ENCODE data around the gene LHFPL2.

Gene LHFPL2

GRCh38 chr5:78501411-78502352 is 146.9 kb downstream of the LHFPL2 start:
- DNase-seq (ENCODE audit: low spot score): no peak

- no peak for DNase-seq (ENCODE audit: low spot score)
These were observed 147.7 kb downstream of the LHFPL2 start for GRCh38 chr5:78500871-78501270.

- no peak for DNase-seq (ENCODE audit: low spot score)
These were observed 148.5 kb downstream of the LHFPL2 start for GRCh38 chr5:78500028-78500427.

- no peak for DNase-seq (ENCODE audit: low spot score)
These were observed 149.1 kb downstream of the LHFPL2 start for GRCh38 chr5:78499485-78499884.

- no peak for DNase-seq (ENCODE audit: low spot score)
These were observed 150.7 kb downstream of the LHFPL2 start for GRCh38 chr5:78497573-78498533.

- no peak for DNase-seq (ENCODE audit: low spot score)
These were observed 152.2 kb downstream of the LHFPL2 start for GRCh38 chr5:78496373-78496772.

GRCh38 chr5:78495800-78496199 is 152.8 kb downstream of the LHFPL2 start:
- DNase-seq (ENCODE audit: low spot score): no peak

- no peak for DNase-seq (ENCODE audit: low spot score)
These were observed 155.9 kb downstream of the LHFPL2 start for GRCh38 chr5:78492650-78493049.

- no peak for DNase-seq (ENCODE audit: low spot score)
These were observed 156.3 kb downstream of the LHFPL2 start for GRCh38 chr5:78492224-78492623.

GRCh38 chr5:78490709-78491485 is 157.7 kb downstream of the LHFPL2 start:
- DNase-seq (ENCODE audit: low spot score): no peak

- DNase-seq (ENCODE audit: low spot score): no peak
These were observed 160.7 kb downstream of the LHFPL2 start for GRCh38 chr5:78487846-78488245.

- DNase-seq (ENCODE audit: low spot score): no peak
These were observed 162.4 kb downstream of the LHFPL2 start for GRCh38 chr5:78486218-78486617.

GRCh38 chr5:78483809-78484521 is 164.6 kb downstream of the LHFPL2 start:
- no peak for DNase-seq (ENCODE audit: low spot score)

GRCh38 chr5:78482948-78483347 is 165.6 kb downstream of the LHFPL2 start:
- no peak for DNase-seq (ENCODE audit: low spot score)

GRCh38 chr5:78476795-78477194 is 171.8 kb downstream of the LHFPL2 start:
- no peak for DNase-seq (ENCODE audit: low spot score)

GRCh38 chr5:78475370-78475769 is 173.2 kb downstream of the LHFPL2 start:
- DNase-seq (ENCODE audit: low spot score): no peak

GRCh38 chr5:78473751-78474150 is 174.8 kb downstream of the LHFPL2 start:
- no peak for DNase-seq (ENCODE audit: low spot score)

GRCh38 chr5:78472469-78473106 is 176.0 kb downstream of the LHFPL2 start:
- DNase-seq (ENCODE audit: low spot score): no peak

GRCh38 chr5:78471896-78472295 is 176.7 kb downstream of the LHFPL2 start:
- no peak for DNase-seq (ENCODE audit: low spot score)

- peak; percentile 7 for DNase-seq (ENCODE audit: low spot score)
These were observed 180.7 kb downstream of the LHFPL2 start for GRCh38 chr5:78467752-78468357.

Data from CD4-positive, alpha-beta T cell treated with Interleukin-15 for 4 hours (primary cell).